HG02623 (cell line): ENCODE measurements around the gene KCNK1.

ENCODE experiments used
- ATAC-seq: cut with Tn5 transposase; IDR thresholded peaks from one replicate; pipeline ENCODE4 v1.9.1; 2021; ENCODE audit warnings: moderate library complexity; ENCODE audit not compliant: unreplicated experiment

Gene KCNK1

GRCh38 chr1:233635765-233636502 lies 22.0 kb downstream of the KCNK1 start:
- ATAC-seq: no peak

- no peak for ATAC-seq
Measured at GRCh38 chr1:233636503-233636877, 22.6 kb downstream of the KCNK1 start.

- ATAC-seq: no peak
Measured at GRCh38 chr1:233638513-233638912, 24.6 kb downstream of the KCNK1 start.

- ATAC-seq: no peak
Measured at GRCh38 chr1:233639611-233640010, 25.7 kb downstream of the KCNK1 start.

GRCh38 chr1:233640179-233640578 lies 26.3 kb downstream of the KCNK1 start:
- no peak for ATAC-seq

GRCh38 chr1:233641029-233641428 lies 27.1 kb downstream of the KCNK1 start:
- ATAC-seq: no peak

- no peak for ATAC-seq
Measured at GRCh38 chr1:233647073-233647472, 33.2 kb downstream of the KCNK1 start.

- ATAC-seq: no peak
Measured at GRCh38 chr1:233647636-233648035, 33.7 kb downstream of the KCNK1 start.

- no peak for ATAC-seq
Measured at GRCh38 chr1:233651061-233651460, 37.2 kb downstream of the KCNK1 start.

- no peak for ATAC-seq
Measured at GRCh38 chr1:233651563-233652233, 37.8 kb downstream of the KCNK1 start.

- no peak for ATAC-seq
Measured at GRCh38 chr1:233652526-233652925, 38.6 kb downstream of the KCNK1 start.

- no peak for ATAC-seq
Measured at GRCh38 chr1:233654658-233655280, 40.9 kb downstream of the KCNK1 start.

GRCh38 chr1:233655301-233655740 lies 41.4 kb downstream of the KCNK1 start:
- no peak for ATAC-seq

GRCh38 chr1:233656032-233656635 lies 42.2 kb downstream of the KCNK1 start:
- ATAC-seq: no peak

GRCh38 chr1:233656687-233657086 lies 42.8 kb downstream of the KCNK1 start:
- no peak for ATAC-seq

GRCh38 chr1:233657466-233657865 lies 43.6 kb downstream of the KCNK1 start:
- ATAC-seq: no peak

GRCh38 chr1:233659495-233659894 lies 45.6 kb downstream of the KCNK1 start:
- no peak for ATAC-seq

GRCh38 chr1:233661376-233662159 lies 47.7 kb downstream of the KCNK1 start:
- ATAC-seq: no peak

GRCh38 chr1:233662575-233663304 lies 48.8 kb downstream of the KCNK1 start:
- ATAC-seq: no peak

GRCh38 chr1:233664253-233664652 lies 50.3 kb downstream of the KCNK1 start:
- no peak for ATAC-seq
